Measurements from ENCODE around the gene OCA2. TPM values are rescaled to one million over a fixed set of nuclear protein-coding genes. Genes with fewer than 3 reads are reported as not detected.

Gene OCA2
- total and polyA plus RNA-seq, 2 of the 4 experiments (the other 2 are of a cell fraction) = under 0.01 to 0.03 TPM

DNA sequence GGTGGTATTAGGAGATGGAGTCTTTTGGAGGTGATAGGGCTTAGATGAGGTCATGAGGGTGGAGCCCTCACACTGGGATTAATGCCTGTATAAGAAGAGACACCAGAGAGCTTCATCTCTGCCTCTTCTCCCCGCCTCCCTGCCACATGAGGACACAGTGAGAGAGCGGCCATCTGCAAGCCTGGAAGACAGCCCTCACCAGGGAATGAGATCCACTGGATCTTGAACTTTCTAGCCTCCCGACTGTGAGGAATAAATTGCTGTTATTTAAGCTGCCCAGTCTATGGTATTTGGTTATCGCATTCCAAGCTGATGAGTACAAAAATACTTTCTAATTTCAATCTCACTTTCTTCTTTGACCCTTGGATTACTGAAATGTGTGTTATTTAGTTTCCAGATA, 121.4 kb downstream of the OCA2 start:
- Histone ChIP-seq H3K4me1 (ENCODE audit: control insufficient read depth, insufficient read depth, low read length) (no peaks in the 10 kb centered on the region), H4K5ac (ENCODE audit: low read depth, low read length) (no peak overlapping the region), H2AFZ (replicated peaks; ENCODE audit: low read length, poor library complexity) (no peak overlapping the region), H2AK9ac (replicated peaks; ENCODE audit: low read depth, low read length, poor library complexity) (no peak overlapping the region), H3K36me3 (ENCODE audit: control insufficient read depth, insufficient read depth, low read length) (no peaks in the 10 kb centered on the region), H3K56ac (ENCODE audit: extremely low read depth, insufficient read depth, low read length) (no peak overlapping the region), H3K18ac (ENCODE audit: low read depth, low read length) (no peak overlapping the region), H2BK5ac (ENCODE audit: low read depth, low read length, poor library complexity, severe bottlenecking) (no peak overlapping the region), H3K27me3 (ENCODE audit: control insufficient read depth, insufficient read depth, low read length) (no peaks in the 10 kb centered on the region), H4K8ac (ENCODE audit: low read depth in 2 of 2, low read length in 2 of 2) (no peak overlapping the region), H3K14ac (replicated peaks; ENCODE audit: low read depth, low read length) (no peak overlapping the region), H3K9me1 (ENCODE audit: insufficient read depth, low read length) (no peaks in the 10 kb centered on the region), H3K4me3 (ENCODE audit: insufficient read depth, low read depth, low read length) (no peak overlapping the region), H3K23ac (ENCODE audit: low read depth, low read length) (no peak overlapping the region), H2BK20ac (ENCODE audit: low read depth, low read length) (no peak overlapping the region), H4K20me1 (ENCODE audit: insufficient read depth, low read length) (no peaks in the 10 kb centered on the region), H3K9me3 (ENCODE audit: control insufficient read depth, insufficient read depth, low read length) (peaks cover 10% of the 10 kb centered on the region), H3K27ac (ENCODE audit: insufficient read depth, low read length) (no peak overlapping the region), H3K9ac (ENCODE audit: low read depth, low read length) (no peak overlapping the region), H3K4me2 (ENCODE audit: low read depth, low read length) (no peak overlapping the region), H4K91ac (ENCODE audit: insufficient read depth, low read depth, low read length) (no peak overlapping the region), H2BK120ac (ENCODE audit: low read depth, low read length) (no peak overlapping the region), H2AK5ac (ENCODE audit: low read depth, low read length) (no peak overlapping the region), H3K4ac (ENCODE audit: low read depth, low read length) (no peak overlapping the region), H3K79me1 (ENCODE audit: low read depth in 1 of 2, low read length in 2 of 2) (no peaks in the 10 kb centered on the region), H2BK15ac (ENCODE audit: low read depth, low read length) (no peak overlapping the region)
- in situ Hi-C loops (cut with MboI; ENCODE audit: low sequenced_read_pairs) = no loop called here
- intact Hi-C loops (cut with micrococcal nuclease) = no loop called here
- no peak for DNase-seq
- ChIA-PET CTCF (no interaction called here), POLR2A (ENCODE audit: unreplicated experiment) (no interaction called here)
- dilution Hi-C loops (cut with HindIII; ENCODE audit: low sequenced_read_pairs, unreplicated experiment) = no loop called here
- ATAC-seq (ENCODE audit: low read depth) = no peak
- TF ChIP-seq, protein P1, sequence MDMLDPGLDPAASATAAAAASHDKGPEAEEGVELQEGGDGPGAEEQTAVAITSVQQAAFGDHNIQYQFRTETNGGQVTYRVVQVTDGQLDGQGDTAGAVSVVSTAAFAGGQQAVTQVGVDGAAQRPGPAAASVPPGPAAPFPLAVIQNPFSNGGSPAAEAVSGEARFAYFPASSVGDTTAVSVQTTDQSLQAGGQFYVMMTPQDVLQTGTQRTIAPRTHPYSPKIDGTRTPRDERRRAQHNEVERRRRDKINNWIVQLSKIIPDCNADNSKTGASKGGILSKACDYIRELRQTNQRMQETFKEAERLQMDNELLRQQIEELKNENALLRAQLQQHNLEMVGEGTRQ (IDR thresholded peaks at IDR 0.05; ENCODE audit: low read depth, low read length) = no peak
- TF ChIP-seq BHLHE40 (IDR thresholded peaks at IDR 0.05; ENCODE audit: low read depth, low read length) = no peak
- no peak for TF ChIP-seq NFE2L2 (IDR thresholded peaks at IDR 0.05; ENCODE audit: low read depth, low read length)
- no peak for TF ChIP-seq MAFK (IDR thresholded peaks at IDR 0.05; ENCODE audit: low read depth, low read length)
- TF ChIP-seq, protein P2, sequence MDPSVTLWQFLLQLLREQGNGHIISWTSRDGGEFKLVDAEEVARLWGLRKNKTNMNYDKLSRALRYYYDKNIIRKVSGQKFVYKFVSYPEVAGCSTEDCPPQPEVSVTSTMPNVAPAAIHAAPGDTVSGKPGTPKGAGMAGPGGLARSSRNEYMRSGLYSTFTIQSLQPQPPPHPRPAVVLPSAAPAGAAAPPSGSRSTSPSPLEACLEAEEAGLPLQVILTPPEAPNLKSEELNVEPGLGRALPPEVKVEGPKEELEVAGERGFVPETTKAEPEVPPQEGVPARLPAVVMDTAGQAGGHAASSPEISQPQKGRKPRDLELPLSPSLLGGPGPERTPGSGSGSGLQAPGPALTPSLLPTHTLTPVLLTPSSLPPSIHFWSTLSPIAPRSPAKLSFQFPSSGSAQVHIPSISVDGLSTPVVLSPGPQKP (IDR thresholded peaks at IDR 0.05; ENCODE audit: borderline replicate concordance, low read depth, low read length) = no peak
- TF ChIP-seq RFX5 (IDR thresholded peaks at IDR 0.05; ENCODE audit: low read depth, low read length) = no peak
- TF ChIP-seq FOS (IDR thresholded peaks at IDR 0.05; ENCODE audit: low read depth, low read length) = no peak
- TF ChIP-seq CHD1 (IDR thresholded peaks at IDR 0.05; ENCODE audit: low read depth, low read length) = no peak
- TF ChIP-seq CEBPB (IDR thresholded peaks at IDR 0.05; ENCODE audit: low read depth, low read length) = no peak
- TF ChIP-seq POLR2A (IDR thresholded peaks at IDR 0.05; ENCODE audit: low read depth, low read length) = no peak
- BruUV-seq (replicated peaks) = no TSS peak
- no CpG with 5 or more reads among the region's 4 CpGs for WGBS, 2 experiments (ENCODE audit: extremely low coverage in 2 of 2, insufficient read length in 1 of 2)

Measured in IMR-90 (cell line).